HEK293 (cell line): ENCODE measurements around the gene KIF26B.

Source experiments
- CTCF ChIA-PET: fragments of 350-600 bp; formaldehyde crosslinking; extraction: SDS; loops from one replicate; lab custom pipeline; 2021; ENCODE audit warnings: antibody characterized with exemption; lab: Yijun Ruan, JAX
- POLR2A ChIA-PET: fragments of 300-600 bp; formaldehyde crosslinking; extraction: SDS; loops from one replicate; lab custom pipeline; 2020; ENCODE audit warnings: antibody characterized with exemption, inconsistent platforms; lab: Yijun Ruan, JAX
- H3K27ac ChIP-seq: fragments of 200-500 bp; sonication (Bioruptor generic); 2 replicates; pipeline ENCODE4 v1.5.1; 2014; ENCODE audit warnings: low read depth, low read length, control low read depth, inconsistent platforms; ENCODE audit errors: extremely low read depth
- H3K36me3 ChIP-seq, 2 experiments: fragments of 200-500 bp in 1 of 2; sonication (Bioruptor generic) in 1 of 2; 1 replicate in 1 of 2; 2 replicates in 1 of 2; pipeline ENCODE4 v1.5.1; 2014 to 2017; ENCODE audit warnings: inconsistent platforms in 2 of 2, low read length in 2 of 2; ENCODE audit not compliant: control insufficient read depth in 2 of 2, insufficient read depth in 1 of 2
- H3K4me1 ChIP-seq: fragments of 200-500 bp; sonication (Bioruptor generic); 2 replicates; pipeline ENCODE4 v1.5.1; 2014; ENCODE audit warnings: mild to moderate bottlenecking, low read length, inconsistent platforms; ENCODE audit not compliant: control insufficient read depth, insufficient read depth
- H3K4me3 ChIP-seq: 2 replicates; pipeline ENCODE4 v1.5.1; 2011; ENCODE audit warnings: low read depth, mild to moderate bottlenecking, control low read depth, low read length, moderate library complexity
- H3K9me3 ChIP-seq: fragments of 200-500 bp; sonication (Bioruptor generic); 2 replicates; pipeline ENCODE4 v1.5.1; 2014; ENCODE audit warnings: low read depth, low read length, inconsistent platforms; ENCODE audit not compliant: control insufficient read depth, insufficient read depth
- GLI4 ChIP-seq: fragments of 450-650 bp; formaldehyde crosslinking; IDR thresholded peaks from 2 replicates; pipeline ENCODE4 v1.5.1; 2016; ENCODE audit warnings: missing biosample characterization, missing genetic modification characterization
- KLF9 ChIP-seq: fragments of 450-650 bp; formaldehyde crosslinking; IDR thresholded peaks from 2 replicates; pipeline ENCODE4 v1.5.1; 2016; ENCODE audit warnings: missing biosample characterization, missing genetic modification characterization, low read depth
- SALL2 ChIP-seq: fragments of 450-650 bp; formaldehyde crosslinking; IDR thresholded peaks from 2 replicates; pipeline ENCODE4 v1.5.0; 2017; ENCODE audit warnings: missing biosample characterization, mild to moderate bottlenecking, missing genetic modification characterization, borderline replicate concordance
- TCF7L2 ChIP-seq: IDR thresholded peaks from 2 replicates; pipeline ENCODE4 v1.6.1; 2011; ENCODE audit warnings: low read depth, mild to moderate bottlenecking, inconsistent platforms, low read length, moderate library complexity, borderline replicate concordance
- YY2 ChIP-seq: fragments of 450-650 bp; formaldehyde crosslinking; IDR thresholded peaks from 2 replicates; pipeline ENCODE4 v1.5.1; 2016; ENCODE audit warnings: missing biosample characterization, missing genetic modification characterization
- ZBTB8A ChIP-seq: fragments of 450-650 bp; formaldehyde crosslinking; IDR thresholded peaks from 2 replicates; pipeline ENCODE4 v1.5.1; 2016; ENCODE audit warnings: missing biosample characterization, missing genetic modification characterization
- ZFP3 ChIP-seq: fragments of 450-650 bp; formaldehyde crosslinking; IDR thresholded peaks from 2 replicates; pipeline ENCODE4 v1.5.1; 2016; ENCODE audit warnings: low read depth, missing biosample characterization, missing genetic modification characterization
- ZNF112 ChIP-seq: fragments of 450-650 bp; formaldehyde crosslinking; IDR thresholded peaks from 2 replicates; pipeline ENCODE4 v1.5.0; 2017; ENCODE audit warnings: missing biosample characterization, missing genetic modification characterization
- ZNF2 ChIP-seq: fragments of 450-650 bp; formaldehyde crosslinking; IDR thresholded peaks from 2 replicates; pipeline ENCODE4 v1.5.1; 2016; ENCODE audit warnings: missing biosample characterization, missing genetic modification characterization
- ZNF214 ChIP-seq: fragments of 450-650 bp; formaldehyde crosslinking; IDR thresholded peaks from 2 replicates; pipeline ENCODE4 v1.5.1; 2017; ENCODE audit warnings: missing biosample characterization, mild to moderate bottlenecking, missing genetic modification characterization, borderline replicate concordance
- ZNF24 ChIP-seq: fragments of 450-650 bp; formaldehyde crosslinking; IDR thresholded peaks from 2 replicates; pipeline ENCODE4 v1.5.1; 2016; ENCODE audit warnings: missing biosample characterization, missing genetic modification characterization
- ZNF350 ChIP-seq: fragments of 450-650 bp; formaldehyde crosslinking; IDR thresholded peaks from 2 replicates; pipeline ENCODE4 v1.5.0; 2017; ENCODE audit warnings: missing biosample characterization, mild to moderate bottlenecking, missing genetic modification characterization
- ZNF366 ChIP-seq: fragments of 450-650 bp; formaldehyde crosslinking; conservative IDR thresholded peaks from 2 replicates; pipeline ENCODE4 v1.5.1; 2016; ENCODE audit warnings: missing biosample characterization, missing genetic modification characterization
- ZNF48 ChIP-seq: fragments of 450-650 bp; formaldehyde crosslinking; IDR thresholded peaks from 2 replicates; pipeline ENCODE4 v1.5.1; 2016; ENCODE audit warnings: missing biosample characterization, missing genetic modification characterization
- ZNF624 ChIP-seq: fragments of 450-650 bp; formaldehyde crosslinking; IDR thresholded peaks from 2 replicates; pipeline ENCODE4 v1.5.1; 2017; ENCODE audit warnings: missing biosample characterization, missing genetic modification characterization
- ZNF768 ChIP-seq: fragments of 450-650 bp; formaldehyde crosslinking; IDR thresholded peaks from 2 replicates; pipeline ENCODE4 v1.5.1; 2018; ENCODE audit warnings: missing biosample characterization, mild to moderate bottlenecking, missing genetic modification characterization
- ZNF837 ChIP-seq: fragments of 450-650 bp; formaldehyde crosslinking; IDR thresholded peaks from 2 replicates; pipeline ENCODE4 v1.5.1; 2016; ENCODE audit warnings: missing biosample characterization, missing genetic modification characterization
- ZSCAN30 ChIP-seq: fragments of 450-650 bp; IDR thresholded peaks from 2 replicates; pipeline ENCODE4 v1.5.1; 2018; ENCODE audit warnings: missing biosample characterization, mild to moderate bottlenecking, missing genetic modification characterization, moderate library complexity
- TF ChIP-seq, protein P1 (sequence below): fragments of 450-650 bp; formaldehyde crosslinking; IDR thresholded peaks from 2 replicates; pipeline ENCODE4 v1.5.1; 2016; ENCODE audit warnings: missing biosample characterization, missing genetic modification characterization, borderline replicate concordance
- TF ChIP-seq, protein P2 (sequence below): fragments of 450-650 bp; formaldehyde crosslinking; IDR thresholded peaks from 2 replicates; pipeline ENCODE4 v1.5.1; 2016; ENCODE audit warnings: missing biosample characterization, missing genetic modification characterization
- TF ChIP-seq, protein P3 (sequence below): fragments of 450-650 bp; formaldehyde crosslinking; IDR thresholded peaks from 2 replicates; pipeline ENCODE4 v1.5.1; 2017; ENCODE audit warnings: missing biosample characterization, missing genetic modification characterization
- TF ChIP-seq, protein P4 (sequence below): fragments of 450-650 bp; formaldehyde crosslinking; IDR thresholded peaks from 2 replicates; pipeline ENCODE4 v1.5.1; 2017; ENCODE audit warnings: missing biosample characterization, missing genetic modification characterization
- TF ChIP-seq, protein P5 (sequence below): fragments of 450-650 bp; formaldehyde crosslinking; IDR thresholded peaks from 2 replicates; pipeline ENCODE4 v1.5.1; 2016; ENCODE audit warnings: missing biosample characterization, missing genetic modification characterization, low read depth
- TF ChIP-seq, protein P6 (sequence below): fragments of 450-650 bp; formaldehyde crosslinking; IDR thresholded peaks from 2 replicates; pipeline ENCODE4 v1.5.1; 2016; ENCODE audit warnings: missing biosample characterization, missing genetic modification characterization, low read depth

The KIF26B gene

DNA sequence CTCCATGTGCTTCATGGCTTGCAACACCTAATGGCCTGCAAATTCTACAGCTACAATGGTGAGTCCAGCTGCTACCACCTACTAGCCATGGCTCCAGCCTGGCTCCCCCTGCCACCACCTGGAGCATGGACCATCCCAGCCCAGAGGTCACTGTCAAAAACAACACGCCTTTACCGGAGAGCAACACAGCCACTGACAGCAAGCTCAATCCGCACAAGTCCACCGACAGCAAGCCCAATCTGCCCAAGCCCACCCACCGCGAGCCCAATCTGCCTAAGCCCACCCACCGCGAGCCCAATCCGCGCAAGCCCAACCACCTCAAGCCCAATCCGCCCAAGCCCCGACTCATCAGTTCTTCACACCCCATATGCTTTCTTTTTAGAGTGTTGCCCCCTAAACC lies 128.2 kb downstream of the KIF26B start (continued):
- TF ChIP-seq, protein P1, sequence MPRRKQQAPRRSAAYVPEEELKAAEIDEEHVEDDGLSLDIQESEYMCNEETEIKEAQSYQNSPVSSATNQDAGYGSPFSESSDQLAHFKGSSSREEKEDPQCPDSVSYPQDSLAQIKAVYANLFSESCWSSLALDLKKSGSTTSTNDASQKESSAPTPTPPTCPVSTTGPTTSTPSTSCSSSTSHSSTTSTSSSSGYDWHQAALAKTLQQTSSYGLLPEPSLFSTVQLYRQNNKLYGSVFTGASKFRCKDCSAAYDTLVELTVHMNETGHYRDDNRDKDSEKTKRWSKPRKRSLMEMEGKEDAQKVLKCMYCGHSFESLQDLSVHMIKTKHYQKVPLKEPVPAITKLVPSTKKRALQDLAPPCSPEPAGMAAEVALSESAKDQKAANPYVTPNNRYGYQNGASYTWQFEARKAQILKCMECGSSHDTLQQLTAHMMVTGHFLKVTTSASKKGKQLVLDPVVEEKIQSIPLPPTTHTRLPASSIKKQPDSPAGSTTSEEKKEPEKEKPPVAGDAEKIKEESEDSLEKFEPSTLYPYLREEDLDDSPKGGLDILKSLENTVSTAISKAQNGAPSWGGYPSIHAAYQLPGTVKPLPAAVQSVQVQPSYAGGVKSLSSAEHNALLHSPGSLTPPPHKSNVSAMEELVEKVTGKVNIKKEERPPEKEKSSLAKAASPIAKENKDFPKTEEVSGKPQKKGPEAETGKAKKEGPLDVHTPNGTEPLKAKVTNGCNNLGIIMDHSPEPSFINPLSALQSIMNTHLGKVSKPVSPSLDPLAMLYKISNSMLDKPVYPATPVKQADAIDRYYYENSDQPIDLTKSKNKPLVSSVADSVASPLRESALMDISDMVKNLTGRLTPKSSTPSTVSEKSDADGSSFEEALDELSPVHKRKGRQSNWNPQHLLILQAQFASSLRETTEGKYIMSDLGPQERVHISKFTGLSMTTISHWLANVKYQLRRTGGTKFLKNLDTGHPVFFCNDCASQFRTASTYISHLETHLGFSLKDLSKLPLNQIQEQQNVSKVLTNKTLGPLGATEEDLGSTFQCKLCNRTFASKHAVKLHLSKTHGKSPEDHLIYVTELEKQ (tag by site-specific recombination), result no peak
- no peak for TF ChIP-seq YY2 (tag by site-specific recombination)
- TF ChIP-seq, protein P2, sequence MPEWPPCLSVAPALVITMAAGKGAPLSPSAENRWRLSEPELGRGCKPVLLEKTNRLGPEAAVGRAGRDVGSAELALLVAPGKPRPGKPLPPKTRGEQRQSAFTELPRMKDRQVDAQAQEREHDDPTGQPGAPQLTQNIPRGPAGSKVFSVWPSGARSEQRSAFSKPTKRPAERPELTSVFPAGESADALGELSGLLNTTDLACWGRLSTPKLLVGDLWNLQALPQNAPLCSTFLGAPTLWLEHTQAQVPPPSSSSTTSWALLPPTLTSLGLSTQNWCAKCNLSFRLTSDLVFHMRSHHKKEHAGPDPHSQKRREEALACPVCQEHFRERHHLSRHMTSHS (tag by site-specific recombination), result no peak

DNA sequence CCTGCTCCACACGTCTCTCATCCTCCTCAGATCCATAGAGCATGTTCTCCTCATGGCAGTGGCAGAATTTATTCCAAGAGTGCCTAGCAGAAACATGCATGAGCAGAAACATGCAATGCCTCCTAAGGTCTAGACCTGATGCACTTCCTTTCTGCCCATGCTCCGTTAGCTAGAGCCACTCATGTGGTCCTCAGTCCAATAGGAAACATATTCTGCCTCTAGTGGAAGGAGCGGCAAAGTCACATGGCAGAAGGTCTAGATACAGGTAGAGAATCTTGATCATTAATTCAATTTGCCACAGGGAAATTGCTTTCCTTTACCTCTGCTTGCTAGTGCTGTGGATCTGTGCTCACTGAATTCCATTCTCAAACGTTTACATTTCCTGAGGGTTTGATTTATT lies 130.4 kb downstream of the KIF26B start:
- POLR2A ChIA-PET, result no interaction called here
- TF ChIP-seq ZNF2 (tag by site-specific recombination) (no peak), ZSCAN30 (no peak), ZNF837 (no peak), ZNF112 (tag by site-specific recombination) (no peak), ZNF214 (no peak), ZNF350 (no peak)
- TF ChIP-seq, protein P3, sequence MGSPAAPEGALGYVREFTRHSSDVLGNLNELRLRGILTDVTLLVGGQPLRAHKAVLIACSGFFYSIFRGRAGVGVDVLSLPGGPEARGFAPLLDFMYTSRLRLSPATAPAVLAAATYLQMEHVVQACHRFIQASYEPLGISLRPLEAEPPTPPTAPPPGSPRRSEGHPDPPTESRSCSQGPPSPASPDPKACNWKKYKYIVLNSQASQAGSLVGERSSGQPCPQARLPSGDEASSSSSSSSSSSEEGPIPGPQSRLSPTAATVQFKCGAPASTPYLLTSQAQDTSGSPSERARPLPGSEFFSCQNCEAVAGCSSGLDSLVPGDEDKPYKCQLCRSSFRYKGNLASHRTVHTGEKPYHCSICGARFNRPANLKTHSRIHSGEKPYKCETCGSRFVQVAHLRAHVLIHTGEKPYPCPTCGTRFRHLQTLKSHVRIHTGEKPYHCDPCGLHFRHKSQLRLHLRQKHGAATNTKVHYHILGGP (tag by site-specific recombination), result no peak
- TF ChIP-seq, protein P4, sequence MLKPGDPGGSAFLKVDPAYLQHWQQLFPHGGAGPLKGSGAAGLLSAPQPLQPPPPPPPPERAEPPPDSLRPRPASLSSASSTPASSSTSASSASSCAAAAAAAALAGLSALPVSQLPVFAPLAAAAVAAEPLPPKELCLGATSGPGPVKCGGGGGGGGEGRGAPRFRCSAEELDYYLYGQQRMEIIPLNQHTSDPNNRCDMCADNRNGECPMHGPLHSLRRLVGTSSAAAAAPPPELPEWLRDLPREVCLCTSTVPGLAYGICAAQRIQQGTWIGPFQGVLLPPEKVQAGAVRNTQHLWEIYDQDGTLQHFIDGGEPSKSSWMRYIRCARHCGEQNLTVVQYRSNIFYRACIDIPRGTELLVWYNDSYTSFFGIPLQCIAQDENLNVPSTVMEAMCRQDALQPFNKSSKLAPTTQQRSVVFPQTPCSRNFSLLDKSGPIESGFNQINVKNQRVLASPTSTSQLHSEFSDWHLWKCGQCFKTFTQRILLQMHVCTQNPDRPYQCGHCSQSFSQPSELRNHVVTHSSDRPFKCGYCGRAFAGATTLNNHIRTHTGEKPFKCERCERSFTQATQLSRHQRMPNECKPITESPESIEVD (tag by site-specific recombination), result no peak
- TF ChIP-seq, protein P5, sequence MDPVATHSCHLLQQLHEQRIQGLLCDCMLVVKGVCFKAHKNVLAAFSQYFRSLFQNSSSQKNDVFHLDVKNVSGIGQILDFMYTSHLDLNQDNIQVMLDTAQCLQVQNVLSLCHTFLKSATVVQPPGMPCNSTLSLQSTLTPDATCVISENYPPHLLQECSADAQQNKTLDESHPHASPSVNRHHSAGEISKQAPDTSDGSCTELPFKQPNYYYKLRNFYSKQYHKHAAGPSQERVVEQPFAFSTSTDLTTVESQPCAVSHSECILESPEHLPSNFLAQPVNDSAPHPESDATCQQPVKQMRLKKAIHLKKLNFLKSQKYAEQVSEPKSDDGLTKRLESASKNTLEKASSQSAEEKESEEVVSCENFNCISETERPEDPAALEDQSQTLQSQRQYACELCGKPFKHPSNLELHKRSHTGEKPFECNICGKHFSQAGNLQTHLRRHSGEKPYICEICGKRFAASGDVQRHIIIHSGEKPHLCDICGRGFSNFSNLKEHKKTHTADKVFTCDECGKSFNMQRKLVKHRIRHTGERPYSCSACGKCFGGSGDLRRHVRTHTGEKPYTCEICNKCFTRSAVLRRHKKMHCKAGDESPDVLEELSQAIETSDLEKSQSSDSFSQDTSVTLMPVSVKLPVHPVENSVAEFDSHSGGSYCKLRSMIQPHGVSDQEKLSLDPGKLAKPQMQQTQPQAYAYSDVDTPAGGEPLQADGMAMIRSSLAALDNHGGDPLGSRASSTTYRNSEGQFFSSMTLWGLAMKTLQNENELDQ (tag by site-specific recombination), result no peak
- no peaks in the 10 kb centered on the region for H3K36me3 ChIP-seq
- CTCF ChIA-PET, result no interaction called here
- no peak overlapping the region for H3K4me3 ChIP-seq
- H3K9me3 ChIP-seq, result no peaks in the 10 kb centered on the region
- H3K27ac ChIP-seq, result no peak overlapping the region
- no peaks in the 10 kb centered on the region for H3K4me1 ChIP-seq

DNA sequence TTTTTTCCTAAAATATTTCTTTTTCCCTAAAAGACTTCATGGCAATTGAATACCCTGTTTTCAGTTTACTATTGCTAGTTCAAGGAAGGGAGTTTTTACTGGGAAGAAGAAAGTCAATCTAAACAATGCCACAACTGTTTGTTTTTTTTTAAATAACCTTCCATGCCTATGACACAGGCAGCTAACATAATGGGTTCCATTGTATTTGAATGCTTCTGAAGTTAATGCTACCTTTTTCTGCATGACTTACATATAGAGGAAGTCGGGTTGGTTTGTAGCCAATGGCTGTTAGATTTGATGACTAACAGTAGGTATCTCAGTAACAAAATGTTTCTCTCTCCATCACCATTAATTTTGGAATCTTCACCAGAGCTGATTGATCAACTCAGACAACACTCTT lies 134.0 kb downstream of the KIF26B start:
- no peaks in the 10 kb centered on the region for H3K4me1 ChIP-seq
- no peaks in the 10 kb centered on the region for H3K9me3 ChIP-seq
- POLR2A ChIA-PET, result no interaction called here
- H3K4me3 ChIP-seq, result no peak overlapping the region
- no peak overlapping the region for H3K27ac ChIP-seq
- no peaks in the 10 kb centered on the region for H3K36me3 ChIP-seq
- CTCF ChIA-PET, result no interaction called here
- TF ChIP-seq KLF9 (no peak), ZNF48 (tag by site-specific recombination) (no peak), SALL2 (tag by site-specific recombination) (no peak), GLI4 (no peak), ZFP3 (tag by site-specific recombination) (no peak), ZNF24 (no peak), ZNF768 (tag by site-specific recombination) (no peak), ZNF366 (tag by site-specific recombination) (no peak), TCF7L2 (no peak), ZBTB8A (tag by site-specific recombination) (no peak), ZNF624 (no peak)
- TF ChIP-seq, protein P6, sequence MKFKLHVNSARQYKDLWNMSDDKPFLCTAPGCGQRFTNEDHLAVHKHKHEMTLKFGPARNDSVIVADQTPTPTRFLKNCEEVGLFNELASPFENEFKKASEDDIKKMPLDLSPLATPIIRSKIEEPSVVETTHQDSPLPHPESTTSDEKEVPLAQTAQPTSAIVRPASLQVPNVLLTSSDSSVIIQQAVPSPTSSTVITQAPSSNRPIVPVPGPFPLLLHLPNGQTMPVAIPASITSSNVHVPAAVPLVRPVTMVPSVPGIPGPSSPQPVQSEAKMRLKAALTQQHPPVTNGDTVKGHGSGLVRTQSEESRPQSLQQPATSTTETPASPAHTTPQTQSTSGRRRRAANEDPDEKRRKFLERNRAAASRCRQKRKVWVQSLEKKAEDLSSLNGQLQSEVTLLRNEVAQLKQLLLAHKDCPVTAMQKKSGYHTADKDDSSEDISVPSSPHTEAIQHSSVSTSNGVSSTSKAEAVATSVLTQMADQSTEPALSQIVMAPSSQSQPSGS (tag by site-specific recombination), result no peak
